OCI-LY7 (cell line): ENCODE results near the gene EPHX1.

ENCODE experiments used
- EZH2phosphoT487 ChIP-seq: fragments of 200-600 bp; sonication (generic); IDR thresholded peaks from 2 replicates; pipeline ENCODE4 v1.6.1; 2018; ENCODE audit warnings: low read depth, borderline replicate concordance, mild to moderate bottlenecking, mixed run types, antibody characterized with exemption, low read length, moderate library complexity, mixed read lengths
- TF ChIP-seq, protein P1 (sequence below): fragments of 200-600 bp; sonication (generic); conservative IDR thresholded peaks from 2 replicates; pipeline ENCODE4 v1.5.1; 2014; ENCODE audit warnings: mild to moderate bottlenecking, antibody characterized with exemption, low read length, moderate library complexity, mixed read lengths

DNA sequence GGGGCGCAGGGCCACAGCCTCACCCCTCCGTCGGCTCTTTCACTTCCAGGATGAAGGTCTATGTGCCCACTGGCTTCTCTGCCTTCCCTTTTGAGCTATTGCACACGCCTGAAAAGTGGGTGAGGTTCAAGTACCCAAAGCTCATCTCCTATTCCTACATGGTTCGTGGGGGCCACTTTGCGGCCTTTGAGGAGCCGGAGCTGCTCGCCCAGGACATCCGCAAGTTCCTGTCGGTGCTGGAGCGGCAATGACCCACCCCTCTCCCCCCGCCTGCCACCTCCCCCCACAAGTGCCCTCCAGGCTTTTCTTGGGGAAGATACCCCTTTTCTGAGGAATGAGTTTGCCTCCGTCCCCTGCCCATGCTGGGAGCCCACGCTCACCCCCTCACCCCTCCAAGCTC, 35.2 kb downstream of the EPHX1 start:
- no peak for TF ChIP-seq EZH2phosphoT487
- TF ChIP-seq, protein P1, sequence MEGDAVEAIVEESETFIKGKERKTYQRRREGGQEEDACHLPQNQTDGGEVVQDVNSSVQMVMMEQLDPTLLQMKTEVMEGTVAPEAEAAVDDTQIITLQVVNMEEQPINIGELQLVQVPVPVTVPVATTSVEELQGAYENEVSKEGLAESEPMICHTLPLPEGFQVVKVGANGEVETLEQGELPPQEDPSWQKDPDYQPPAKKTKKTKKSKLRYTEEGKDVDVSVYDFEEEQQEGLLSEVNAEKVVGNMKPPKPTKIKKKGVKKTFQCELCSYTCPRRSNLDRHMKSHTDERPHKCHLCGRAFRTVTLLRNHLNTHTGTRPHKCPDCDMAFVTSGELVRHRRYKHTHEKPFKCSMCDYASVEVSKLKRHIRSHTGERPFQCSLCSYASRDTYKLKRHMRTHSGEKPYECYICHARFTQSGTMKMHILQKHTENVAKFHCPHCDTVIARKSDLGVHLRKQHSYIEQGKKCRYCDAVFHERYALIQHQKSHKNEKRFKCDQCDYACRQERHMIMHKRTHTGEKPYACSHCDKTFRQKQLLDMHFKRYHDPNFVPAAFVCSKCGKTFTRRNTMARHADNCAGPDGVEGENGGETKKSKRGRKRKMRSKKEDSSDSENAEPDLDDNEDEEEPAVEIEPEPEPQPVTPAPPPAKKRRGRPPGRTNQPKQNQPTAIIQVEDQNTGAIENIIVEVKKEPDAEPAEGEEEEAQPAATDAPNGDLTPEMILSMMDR = no peak
